Choroid plexus epithelial cell (primary cell): ENCODE results near the gene GXYLT2.

Source experiments
- DNase-seq: peaks from one replicate; pipeline ENCODE4 v3.0.0-alpha.2; 2010; ENCODE audit warnings: low read depth
- H3K4me3 ChIP-seq: 2 replicates; pipeline ENCODE4 v1.5.1; 2011; ENCODE audit warnings: low read depth, mild to moderate bottlenecking, control low read depth, low read length, moderate library complexity
- TF ChIP-seq, protein P1 (sequence below): conservative IDR thresholded peaks from 2 replicates; pipeline ENCODE4 v1.5.1; 2011; ENCODE audit warnings: low read depth, mild to moderate bottlenecking, control low read depth, inconsistent platforms, low read length, moderate library complexity

Gene GXYLT2

GRCh38 chr3:72961752-72962151 is 73.9 kb downstream of the GXYLT2 start:
- TF ChIP-seq, protein P1, sequence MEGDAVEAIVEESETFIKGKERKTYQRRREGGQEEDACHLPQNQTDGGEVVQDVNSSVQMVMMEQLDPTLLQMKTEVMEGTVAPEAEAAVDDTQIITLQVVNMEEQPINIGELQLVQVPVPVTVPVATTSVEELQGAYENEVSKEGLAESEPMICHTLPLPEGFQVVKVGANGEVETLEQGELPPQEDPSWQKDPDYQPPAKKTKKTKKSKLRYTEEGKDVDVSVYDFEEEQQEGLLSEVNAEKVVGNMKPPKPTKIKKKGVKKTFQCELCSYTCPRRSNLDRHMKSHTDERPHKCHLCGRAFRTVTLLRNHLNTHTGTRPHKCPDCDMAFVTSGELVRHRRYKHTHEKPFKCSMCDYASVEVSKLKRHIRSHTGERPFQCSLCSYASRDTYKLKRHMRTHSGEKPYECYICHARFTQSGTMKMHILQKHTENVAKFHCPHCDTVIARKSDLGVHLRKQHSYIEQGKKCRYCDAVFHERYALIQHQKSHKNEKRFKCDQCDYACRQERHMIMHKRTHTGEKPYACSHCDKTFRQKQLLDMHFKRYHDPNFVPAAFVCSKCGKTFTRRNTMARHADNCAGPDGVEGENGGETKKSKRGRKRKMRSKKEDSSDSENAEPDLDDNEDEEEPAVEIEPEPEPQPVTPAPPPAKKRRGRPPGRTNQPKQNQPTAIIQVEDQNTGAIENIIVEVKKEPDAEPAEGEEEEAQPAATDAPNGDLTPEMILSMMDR, result no peak
- DNase-seq, result peak; percentile 7
- no peak overlapping the region for H3K4me3 ChIP-seq

DNA sequence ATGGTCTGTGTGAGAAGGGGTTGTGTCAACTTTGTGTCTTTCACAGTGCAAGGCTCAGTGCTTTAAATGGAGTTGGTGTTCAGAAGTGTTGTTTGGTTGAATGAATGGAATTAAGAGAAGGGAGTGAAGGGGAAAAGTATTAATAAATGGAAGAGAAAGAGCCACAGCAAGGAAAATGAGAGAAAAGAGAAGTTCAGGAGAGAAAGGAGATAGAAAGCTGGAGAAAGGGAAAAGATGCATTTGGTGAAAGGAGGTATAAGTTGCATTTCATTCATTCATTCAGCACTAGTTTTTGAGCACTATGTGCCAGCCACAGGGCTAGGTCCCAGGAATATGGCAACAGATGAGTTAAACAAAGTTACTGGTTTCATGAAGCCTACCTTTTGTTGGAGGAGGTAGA is 74.5 kb downstream of the GXYLT2 start:
- TF ChIP-seq, protein P1, result no peak
- DNase-seq, result no peak
- H3K4me3 ChIP-seq, result no peak overlapping the region

GRCh38 chr3:72964633-72965032 is 76.8 kb downstream of the GXYLT2 start:
- TF ChIP-seq, protein P1, result no peak
- no peak for DNase-seq
- no peak overlapping the region for H3K4me3 ChIP-seq

DNA sequence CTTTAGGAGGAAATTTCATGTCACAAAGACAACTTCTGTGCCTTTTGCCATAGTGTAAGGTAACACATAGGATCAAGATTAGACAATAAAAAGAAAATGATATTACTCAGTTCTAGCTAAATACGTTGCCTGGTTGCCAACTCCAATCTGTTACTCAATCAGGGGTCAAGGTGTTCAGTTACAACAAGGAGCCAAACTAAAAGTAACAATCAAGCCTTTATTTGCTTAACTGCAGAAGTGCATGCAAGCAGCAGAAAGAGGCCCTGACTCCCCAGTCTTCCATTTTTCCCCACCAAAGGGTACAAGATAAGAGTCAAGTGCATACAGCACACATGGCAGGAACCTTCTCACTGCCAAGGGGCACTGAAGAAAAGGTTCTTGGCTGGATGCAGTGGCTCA is 80.4 kb downstream of the GXYLT2 start:
- no peak overlapping the region for H3K4me3 ChIP-seq
- DNase-seq, result peak; percentile 32
- TF ChIP-seq, protein P1, result no peak

- TF ChIP-seq, protein P1, result no peak
- DNase-seq, result peak; percentile 52
- no peak overlapping the region for H3K4me3 ChIP-seq
Measured at GRCh38 chr3:72969766-72970165, 81.9 kb downstream of the GXYLT2 start.

- TF ChIP-seq, protein P1, result no peak
- no peak for DNase-seq
- no peak overlapping the region for H3K4me3 ChIP-seq
Measured at GRCh38 chr3:72970942-72971341, 83.1 kb downstream of the GXYLT2 start.

DNA sequence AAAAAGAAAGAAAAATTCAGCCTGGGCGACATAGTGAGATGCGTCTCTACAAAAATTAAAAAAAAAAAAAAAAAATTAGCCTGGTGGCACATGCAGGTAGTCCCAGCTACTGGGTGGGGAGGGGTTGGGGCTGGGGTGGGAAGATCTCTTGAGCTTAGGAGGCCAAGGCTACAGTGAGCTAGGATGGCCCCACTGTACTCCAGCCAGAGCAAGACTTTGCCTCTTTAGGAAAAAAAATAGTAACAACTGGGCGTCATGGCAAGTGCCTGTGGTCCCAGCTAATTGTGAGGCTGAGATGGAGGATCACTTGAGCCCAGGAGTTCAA is 84.8 kb downstream of the GXYLT2 start:
- TF ChIP-seq, protein P1, result no peak
- no peak overlapping the region for H3K4me3 ChIP-seq
- no peak for DNase-seq
